IPS-20b (cell line): ENCODE results near the gene SRPK1.

Experiments
- H3K27ac ChIP-seq: one replicate; pipeline ENCODE4 v1.5.1; 2013; ENCODE audit warnings: low read length
- H3K27me3 ChIP-seq: 2 replicates; pipeline ENCODE4 v1.6.1; 2013; ENCODE audit warnings: mild to moderate bottlenecking, low read length, inconsistent platforms; ENCODE audit not compliant: insufficient read depth
- H3K36me3 ChIP-seq: 2 replicates; pipeline ENCODE4 v1.6.1; 2013; ENCODE audit warnings: low read depth, mild to moderate bottlenecking, inconsistent platforms, low read length, moderate library complexity; ENCODE audit not compliant: insufficient read depth
- H3K4me1 ChIP-seq: 2 replicates; pipeline ENCODE4 v1.6.1; 2013; ENCODE audit warnings: mild to moderate bottlenecking, control low read depth, inconsistent platforms, low read length, moderate library complexity; ENCODE audit not compliant: insufficient read depth
- H3K4me3 ChIP-seq: 2 replicates; pipeline ENCODE4 v1.5.1; 2013; ENCODE audit warnings: mild to moderate bottlenecking, low read length, inconsistent platforms
- H3K9ac ChIP-seq: 2 replicates; pipeline ENCODE4 v1.6.1; 2013; ENCODE audit warnings: low read depth, mild to moderate bottlenecking, inconsistent platforms, low read length, moderate library complexity
- H3K9me3 ChIP-seq: 2 replicates; pipeline ENCODE4 v1.6.1; 2013; ENCODE audit warnings: mild to moderate bottlenecking, low read depth, low read length, inconsistent platforms; ENCODE audit not compliant: insufficient read depth

The SRPK1 gene

DNA sequence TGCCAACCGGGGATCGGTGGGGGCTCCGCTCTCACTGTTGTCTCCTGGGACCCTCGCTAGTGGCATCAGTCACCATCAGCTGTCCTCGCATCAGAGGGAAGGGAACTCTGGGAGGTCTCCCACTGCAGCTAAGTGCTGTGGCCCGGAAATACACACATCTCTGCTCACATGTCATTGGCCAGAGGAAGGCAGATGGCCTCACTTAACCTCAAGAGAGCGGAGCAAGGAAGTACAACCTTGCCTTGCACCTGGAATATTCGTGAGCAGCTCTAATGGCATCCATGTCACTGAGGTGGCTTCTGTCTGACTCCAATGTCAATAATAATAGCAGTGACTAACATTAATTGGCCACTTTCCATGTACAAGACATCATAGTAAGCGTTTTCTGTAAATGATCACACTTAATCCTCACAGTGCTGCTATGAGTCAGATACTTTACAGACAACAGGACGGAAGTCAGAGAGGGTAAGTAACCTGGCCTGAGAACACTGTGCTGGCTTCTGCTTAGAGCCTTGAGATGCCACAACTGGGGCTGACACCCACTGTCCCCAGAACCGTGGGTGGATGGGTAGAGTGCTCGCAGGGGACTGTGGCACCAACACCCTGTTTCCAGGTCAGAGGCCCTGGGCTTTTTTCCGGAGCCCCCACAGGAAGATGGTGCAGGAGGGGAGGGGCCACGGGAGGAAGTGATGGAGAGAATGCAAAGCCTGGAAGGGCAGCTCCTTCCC is 109.8 kb downstream of the SRPK1 start:
- H3K27me3 ChIP-seq: no peaks in the 10 kb centered on the region; the same call in 1 of the 2 replicates
- H3K9me3 ChIP-seq: no peaks in the 10 kb centered on the region
- no peaks in the 10 kb centered on the region for H3K36me3 ChIP-seq
- H3K4me1 ChIP-seq: no peaks in the 10 kb centered on the region
- H3K9ac ChIP-seq: no peak overlapping the region
- no peak overlapping the region for H3K27ac ChIP-seq
- no peak overlapping the region for H3K4me3 ChIP-seq

DNA sequence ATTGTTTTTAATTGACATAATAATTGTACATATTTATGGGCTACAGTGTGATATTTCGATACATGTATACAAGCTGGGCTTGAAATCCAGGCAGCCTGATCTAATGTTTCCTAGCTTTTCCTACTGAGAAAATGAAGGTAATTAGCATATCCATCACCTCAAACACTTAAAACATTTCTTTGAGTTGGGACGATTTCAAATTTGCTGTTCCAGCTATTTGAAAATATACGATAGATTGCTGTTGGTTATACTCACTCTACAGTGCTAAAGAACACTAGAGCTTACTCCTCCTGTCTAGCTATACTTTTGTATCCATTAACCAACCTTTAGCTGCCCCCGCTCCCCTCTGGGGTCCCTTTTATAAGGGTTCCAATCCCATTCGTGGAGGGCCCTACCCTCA is 111.1 kb downstream of the SRPK1 start:
- H3K4me1 ChIP-seq: no peaks in the 10 kb centered on the region
- H3K9me3 ChIP-seq: no peaks in the 10 kb centered on the region
- H3K27me3 ChIP-seq: no peaks in the 10 kb centered on the region; the same call in 1 of the 2 replicates
- H3K9ac ChIP-seq: no peak overlapping the region
- H3K27ac ChIP-seq: no peak overlapping the region
- no peaks in the 10 kb centered on the region for H3K36me3 ChIP-seq
- H3K4me3 ChIP-seq: no peak overlapping the region

DNA sequence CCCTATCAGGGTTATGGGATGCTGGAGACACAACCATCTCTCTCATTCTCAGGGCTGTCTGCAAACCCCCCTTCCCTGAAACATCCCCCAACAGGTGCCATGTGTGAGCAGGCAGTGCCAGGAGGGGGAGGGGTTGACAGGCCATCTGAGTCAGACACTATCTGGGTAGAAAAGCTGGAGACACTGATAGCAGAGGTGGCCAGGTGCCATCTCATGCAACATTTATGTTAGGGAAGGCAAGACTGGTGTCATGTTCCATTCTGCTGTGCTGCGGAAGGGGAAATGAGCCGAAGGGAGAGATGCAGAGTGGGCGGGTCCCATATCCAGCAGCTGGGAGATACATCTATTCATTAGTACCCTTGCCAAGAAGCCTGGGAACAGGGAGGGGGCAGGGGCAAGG is 112.2 kb downstream of the SRPK1 start:
- Histone ChIP-seq H3K36me3 (no peaks in the 10 kb centered on the region), H3K4me1 (no peaks in the 10 kb centered on the region), H3K4me3 (no peak overlapping the region), H3K9ac (no peak overlapping the region), H3K27ac (no peak overlapping the region), H3K27me3 (no peaks in the 10 kb centered on the region; the same call in 1 of the 2 replicates), H3K9me3 (no peaks in the 10 kb centered on the region)

DNA sequence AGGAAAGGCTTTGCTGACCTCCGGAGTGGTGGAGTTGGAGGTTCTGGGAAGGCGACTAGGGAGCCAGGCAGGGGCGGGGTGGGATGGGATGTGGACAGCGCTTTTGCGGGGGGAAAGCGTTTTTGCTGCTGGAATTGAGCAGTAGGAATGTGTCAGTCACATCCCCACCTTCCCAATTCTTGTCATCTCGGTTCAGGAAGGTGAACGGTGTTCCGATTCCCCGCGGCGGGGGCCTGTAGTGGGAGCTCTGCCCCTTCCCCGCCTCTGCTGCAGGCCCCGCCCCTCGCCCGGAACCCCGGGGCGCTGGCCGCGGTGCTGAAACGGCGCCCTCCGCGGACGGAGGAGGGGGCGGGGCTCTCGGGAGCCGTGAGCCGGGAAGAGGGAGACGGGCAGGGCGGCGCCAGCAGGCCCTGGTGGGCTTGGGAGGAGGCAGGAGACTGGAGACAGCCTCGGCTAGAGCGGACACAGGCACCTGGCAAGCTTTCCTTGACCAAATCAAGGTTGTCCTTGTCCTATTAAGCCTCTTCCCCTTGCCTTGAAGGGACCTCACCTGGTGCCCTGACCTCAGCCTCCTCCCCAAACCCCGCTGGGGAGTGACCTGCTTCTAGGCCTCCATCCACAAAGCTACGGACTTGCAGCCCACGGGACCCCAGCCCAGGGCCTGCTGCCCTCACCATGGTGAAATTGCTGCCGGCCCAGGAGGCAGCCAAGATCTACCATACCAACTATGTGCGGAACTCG is 115.7 kb downstream of the SRPK1 start, which contains the start of gene LHFPL5:
LHFPL5 (plus strand) TSS at position 357 of the 741 bp plus-strand sequence; CDS start at position 676, 319 bp downstream.
- Histone ChIP-seq H3K27me3 (no peaks in the 10 kb centered on the region; the same call in 1 of the 2 replicates), H3K4me1 (peaks cover 5% of the 10 kb centered on the region; the same call in 1 of the 2 replicates), H3K9ac (no peak within 1 kb of the TSS), H3K9me3 (no peaks in the 10 kb centered on the region), H3K36me3 (no peaks in the 10 kb centered on the region), H3K27ac (no peak within 1 kb of the TSS), H3K4me3 (peak within 1 kb of the TSS; percentile 77)

DNA sequence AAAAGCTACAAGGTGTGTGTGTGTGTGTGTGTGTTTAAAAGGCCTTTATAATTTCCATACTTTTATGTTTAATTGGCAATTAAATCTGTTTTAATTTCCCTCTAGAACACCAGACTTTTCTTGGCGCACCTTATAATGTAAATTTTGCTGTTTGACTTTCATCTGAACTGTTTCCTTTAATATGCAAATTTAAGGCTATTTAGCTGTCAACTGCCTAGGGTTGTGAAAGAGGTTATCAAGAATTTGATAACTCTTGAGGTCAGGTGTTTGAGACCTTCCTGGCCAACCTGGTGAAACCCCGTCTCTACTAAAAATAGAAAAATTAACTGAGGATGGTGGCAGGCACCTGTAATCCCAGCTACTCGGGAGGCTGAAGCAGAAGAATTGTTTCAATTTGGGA is 119.8 kb downstream of the SRPK1 start:
- peaks cover 12% of the 10 kb centered on the region; the same call in 1 of the 2 replicates for H3K4me1 ChIP-seq
- no peak overlapping the region for H3K4me3 ChIP-seq
- no peaks in the 10 kb centered on the region; the same call in 1 of the 2 replicates for H3K27me3 ChIP-seq
- no peaks in the 10 kb centered on the region for H3K9me3 ChIP-seq
- no peak overlapping the region for H3K9ac ChIP-seq
- H3K27ac ChIP-seq: no peak overlapping the region
- H3K36me3 ChIP-seq: no peaks in the 10 kb centered on the region

DNA sequence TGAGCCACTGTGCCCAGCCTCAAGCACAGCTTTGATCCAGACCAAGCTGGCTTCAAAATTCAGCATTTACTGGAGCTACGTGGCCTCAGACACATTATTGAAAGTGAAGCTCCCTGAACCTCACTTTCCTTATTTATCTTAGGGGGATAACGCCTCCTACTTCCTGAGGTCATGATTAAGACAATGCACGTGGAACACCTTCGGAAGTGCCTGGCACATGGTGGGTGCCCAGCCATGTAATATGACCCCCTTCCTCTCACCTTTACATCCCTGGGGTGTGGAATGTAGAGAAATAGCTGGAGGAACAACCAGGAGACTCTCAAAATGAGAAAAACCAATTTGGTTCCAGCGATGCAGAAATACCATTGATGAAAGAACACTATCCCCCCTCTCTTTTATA is 122.2 kb downstream of the SRPK1 start:
- H3K36me3 ChIP-seq: no peaks in the 10 kb centered on the region
- H3K27ac ChIP-seq: no peak overlapping the region
- no peak overlapping the region for H3K4me3 ChIP-seq
- H3K27me3 ChIP-seq: no peaks in the 10 kb centered on the region
- H3K4me1 ChIP-seq: peaks cover 12% of the 10 kb centered on the region; the same call in 1 of the 2 replicates
- H3K9me3 ChIP-seq: no peaks in the 10 kb centered on the region
- no peak overlapping the region for H3K9ac ChIP-seq

DNA sequence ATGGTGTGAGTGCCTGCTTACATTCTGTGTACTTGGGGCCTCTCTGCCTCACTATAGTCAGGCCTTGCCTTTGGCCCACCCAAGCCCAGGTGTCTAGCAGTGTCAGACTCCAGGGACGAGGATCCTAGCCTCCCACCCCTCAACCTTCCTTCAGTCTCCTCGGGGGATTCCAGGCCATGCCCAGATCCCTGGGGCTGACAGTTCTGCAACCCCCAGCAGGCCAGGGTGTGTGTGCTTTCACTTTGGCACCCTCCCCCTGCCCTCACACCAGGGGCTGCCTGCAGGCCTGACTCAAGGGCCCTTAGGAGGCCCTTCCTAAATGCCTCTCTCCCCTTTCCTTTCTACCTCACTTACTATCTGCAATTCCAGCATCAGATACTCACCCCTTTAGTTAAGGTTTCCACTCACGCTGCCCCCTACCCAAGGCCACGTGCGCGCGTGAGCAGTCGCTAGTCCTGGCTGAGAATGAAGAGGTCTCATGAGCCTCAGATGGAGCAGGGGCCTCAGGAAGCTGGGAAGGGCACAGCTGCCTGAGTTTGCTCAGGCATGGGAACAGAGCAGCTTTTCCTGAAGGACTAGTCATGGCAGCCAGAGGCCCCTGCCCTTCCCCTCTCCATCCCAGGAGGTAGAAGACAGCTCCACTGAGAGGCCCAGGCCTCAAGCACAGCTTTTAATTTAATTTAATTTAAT is 122.9 kb downstream of the SRPK1 start:
- Histone ChIP-seq H3K4me3 (no peak overlapping the region), H3K9ac (no peak overlapping the region), H3K36me3 (no peaks in the 10 kb centered on the region)

DNA sequence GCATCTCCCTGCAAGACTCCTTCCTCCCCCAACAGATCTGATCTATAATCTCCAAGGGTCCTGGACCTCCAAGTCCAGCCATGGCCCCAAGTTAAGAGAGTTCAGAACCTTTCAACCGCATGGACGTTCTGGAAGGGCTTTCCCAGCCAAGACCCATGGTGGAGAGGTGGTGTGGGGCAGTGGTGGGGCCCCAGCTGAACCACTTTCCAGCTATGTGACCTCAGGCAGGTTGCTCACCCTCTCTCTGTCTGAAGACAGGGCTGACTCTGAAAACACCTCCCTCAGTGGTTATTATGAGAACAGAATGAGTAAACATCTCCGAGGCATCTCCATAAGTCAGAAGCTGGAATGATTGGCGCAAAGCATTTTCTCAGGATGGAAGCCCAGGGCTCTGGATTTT is 124.7 kb downstream of the SRPK1 start:
- no peak overlapping the region for H3K4me3 ChIP-seq
- H3K9ac ChIP-seq: no peak overlapping the region
- no peak overlapping the region for H3K27ac ChIP-seq
- H3K4me1 ChIP-seq: peaks cover 11% of the 10 kb centered on the region; the same call in 1 of the 2 replicates
- H3K36me3 ChIP-seq: no peaks in the 10 kb centered on the region
- H3K27me3 ChIP-seq: no peaks in the 10 kb centered on the region
- no peaks in the 10 kb centered on the region for H3K9me3 ChIP-seq

More for the DNA sequence above, 122.9 kb downstream of the SRPK1 start:
- H3K27me3 ChIP-seq: no peaks in the 10 kb centered on the region
- no peaks in the 10 kb centered on the region for H3K9me3 ChIP-seq
- H3K27ac ChIP-seq: no peak overlapping the region
- H3K4me1 ChIP-seq: peaks cover 12% of the 10 kb centered on the region; the same call in 1 of the 2 replicates

DNA sequence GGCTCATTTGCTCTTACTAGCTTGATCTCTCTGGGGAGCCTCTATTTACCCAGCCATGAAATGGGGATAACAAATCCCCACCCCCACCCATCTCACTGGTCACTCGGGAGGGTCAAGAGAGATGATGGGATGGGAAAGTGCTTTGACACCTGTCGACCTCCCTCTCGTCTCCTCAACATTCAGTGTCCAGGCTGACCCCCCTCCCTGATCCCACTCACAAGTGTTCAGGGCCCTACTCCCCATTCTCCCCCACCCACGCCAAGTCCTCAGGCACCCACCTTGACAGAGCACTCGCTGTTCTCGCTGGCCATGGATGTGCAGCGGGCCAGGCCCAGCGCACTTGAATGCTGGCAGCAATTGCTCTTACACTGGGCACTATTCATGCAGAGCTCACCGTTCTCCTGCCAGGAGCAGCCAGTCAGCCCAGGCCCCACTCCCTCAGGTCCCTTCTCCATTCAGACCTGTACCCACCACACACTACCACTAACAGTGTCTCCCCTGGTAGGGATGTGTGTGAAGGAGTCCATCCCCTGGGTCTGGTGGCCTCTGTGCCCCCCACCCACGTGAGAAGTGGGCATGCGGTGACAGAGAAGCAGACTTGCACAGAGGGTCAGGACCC is 125.3 kb downstream of the SRPK1 start:
- H3K9ac ChIP-seq: no peak overlapping the region
- H3K27me3 ChIP-seq: no peaks in the 10 kb centered on the region
- H3K9me3 ChIP-seq: no peaks in the 10 kb centered on the region
- no peak overlapping the region for H3K4me3 ChIP-seq
- peaks cover 7% of the 10 kb centered on the region; the same call in 1 of the 2 replicates for H3K4me1 ChIP-seq
- no peaks in the 10 kb centered on the region for H3K36me3 ChIP-seq
- no peak overlapping the region for H3K27ac ChIP-seq

DNA sequence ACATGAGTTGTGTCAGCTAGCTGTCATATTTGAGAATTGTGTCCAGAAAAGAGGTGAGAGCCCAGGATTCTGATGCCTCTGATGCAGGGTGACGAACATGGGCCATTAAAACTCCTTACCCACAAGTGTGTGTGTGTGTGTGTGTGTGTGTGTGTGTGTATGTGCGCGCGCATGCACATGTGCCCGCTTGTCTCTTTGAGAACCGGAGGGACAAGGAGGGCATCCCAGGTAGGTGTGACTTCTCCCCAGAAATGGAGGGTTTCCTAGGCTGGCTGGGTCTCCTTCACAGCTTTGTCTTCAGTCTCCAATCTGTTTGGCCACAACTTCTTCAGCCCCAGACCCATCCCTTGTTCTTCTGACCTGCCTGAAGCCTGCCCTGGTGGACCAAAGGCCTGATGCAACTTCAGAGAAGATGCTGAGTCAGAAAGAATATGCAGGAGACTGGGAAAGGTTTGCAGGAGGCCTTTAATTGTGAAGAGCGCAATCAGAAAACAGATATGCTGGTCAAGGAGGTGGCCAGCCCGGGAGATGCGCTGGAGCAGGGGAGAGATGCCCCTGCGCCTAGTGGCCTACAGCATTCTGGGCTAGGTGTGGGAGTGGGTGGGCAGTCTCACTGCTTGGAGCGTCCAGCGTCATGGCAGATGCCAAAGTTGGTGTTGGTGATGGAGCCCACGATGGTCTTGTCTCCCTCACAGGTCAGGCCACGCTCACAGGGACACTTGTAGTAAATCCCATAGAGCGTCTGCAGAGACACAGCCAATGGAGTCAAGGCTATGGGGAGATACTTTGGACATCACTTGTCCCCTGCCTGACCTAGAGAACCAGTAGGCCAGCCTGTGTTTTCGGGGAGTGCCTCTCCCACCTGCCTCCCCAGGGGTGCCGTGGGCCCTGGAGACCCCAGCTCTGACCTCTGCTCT is 126.1 kb downstream of the SRPK1 start:
- Histone ChIP-seq H3K4me1 (peaks cover 7% of the 10 kb centered on the region; the same call in 1 of the 2 replicates), H3K27ac (no peak overlapping the region), H3K36me3 (no peaks in the 10 kb centered on the region), H3K9ac (no peak overlapping the region), H3K9me3 (no peaks in the 10 kb centered on the region), H3K4me3 (no peak overlapping the region), H3K27me3 (no peaks in the 10 kb centered on the region)
